Psoas muscle (tissue), 8 donors: ENCODE results near the gene BCAS4. TPM values are rescaled to one million over a fixed set of nuclear protein-coding genes. Genes with fewer than 3 reads are reported as not detected.

Source experiments
- ATAC-seq, 4 donors: fragments of 200-7000 bp; cut with Tn5 transposase; one replicate each; pipeline ENCODE4 v1.9.1; 2020; ENCODE audit warnings: moderate library complexity in 3 of 4, mild to moderate bottlenecking in 2 of 4
- DNase-seq, 2 donors: peaks; one replicate each; pipeline ENCODE4 v3.0.0-alpha.2; 2020
- H3K27ac ChIP-seq: fragments of 200-600 bp; one replicate; pipeline ENCODE4 v1.8.0; 2022
- H3K27me3 ChIP-seq, 3 donors: fragments of 200-600 bp in 1 of 3; one replicate each; pipeline versions ENCODE4 v1.6.1 to v1.8.0; 2013 to 2022; ENCODE audit warnings: low read length in 2 of 3, mild to moderate bottlenecking in 2 of 3, moderate library complexity in 1 of 3; ENCODE audit not compliant: insufficient read depth in 3 of 3
- H3K36me3 ChIP-seq, 2 donors: fragments of 200-600 bp in 1 of 2; one replicate each; pipeline versions ENCODE4 v1.6.1 to v1.8.0; 2013 to 2022; ENCODE audit warnings: low read depth in 1 of 2, mild to moderate bottlenecking in 1 of 2, moderate library complexity in 1 of 2; ENCODE audit not compliant: insufficient read depth in 1 of 2
- H3K4me1 ChIP-seq: fragments of 200-600 bp; one replicate; pipeline ENCODE4 v1.8.0; 2022
- H3K4me3 ChIP-seq: fragments of 200-600 bp; one replicate; pipeline ENCODE4 v1.8.0; 2022; ENCODE audit warnings: mild to moderate bottlenecking
- H3K9me3 ChIP-seq: fragments of 200-600 bp; one replicate; pipeline ENCODE4 v1.8.0; 2022
- CTCF ChIP-seq: fragments of 200-600 bp; IDR thresholded peaks from one replicate; pipeline ENCODE4 v1.8.0; 2022; ENCODE audit warnings: antibody characterized with exemption
- WGBS, 3 donors: extraction: QIAGEN DNeasy Blood & Tissue Kit; methylation state at CpG; one replicate each; pipeline versions ENCODE4 v1.1.6 to v1.1.7; 2013; 5-methylcytosine and 5-hydroxymethylcytosine counted together
- intact Hi-C, 2 donors: fragments of 100-400 bp; cut with DNase I; formaldehyde crosslinking; loops; one replicate each; pipeline versions ENCODE4 v1.11.0 to v1.14.2; 2022
- polyA plus RNA-seq, 3 donors: library from polyadenylated mRNA; stranded (reverse); fragments of 200-250 nt; gene quantifications; one replicate each; pipeline ENCODE4 v1.2.3, GENCODE V29; 2013
- total RNA-seq, 4 donors: library from RNA; stranded (reverse); fragmentation: NEBNext Ultra II Directional in 2 of 4; extraction: Animal tissue kit (Norgen Biotek cat#: 25700) in 2 of 4; gene quantifications; one replicate each; pipeline versions ENCODE4 v1.2.1 to v1.2.4, GENCODE V29; 2021 to 2023
- donor health status: healthy with polysubstance abuse.
- donor health status: DM: no; HTN: no; CAD: no; lungs with moderate emphysema.
- donor health status: Bipolar disorder and iron deficiency.
- donor health status: healthy.
- donor health status: DM: yes; HTN: yes; CAD: no.
- donor health status: DM: no; HTN: no; CAD: no.
- donor health status: DM: no; HTN: no; CAD: no.
- donor health status: DM: yes; HTN: yes; CAD: no.

BCAS4 gene
- total and polyA plus RNA-seq, 7 donors, result 0.24 to 1.9 (median 0.38) TPM

DNA sequence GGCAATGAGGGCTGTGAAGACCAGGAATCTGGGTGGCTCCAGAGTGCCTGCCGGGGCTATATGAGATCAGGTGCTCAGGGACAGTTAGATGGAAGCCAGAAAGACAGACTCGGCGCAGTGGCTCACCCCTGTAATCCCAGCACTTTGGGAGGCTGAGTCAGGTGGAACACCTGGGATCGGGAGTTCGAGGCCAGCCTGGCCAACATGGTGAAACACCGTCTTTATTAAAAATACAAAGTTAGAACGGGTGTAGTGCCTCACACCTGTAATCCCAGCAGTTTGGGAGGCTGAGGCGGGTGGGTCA lies 43.4 kb downstream of the BCAS4 start:
- no peak for TF ChIP-seq CTCF
- ATAC-seq (no peak), DNase-seq (no peak)
- Histone ChIP-seq H3K4me1 (no peaks in the 10 kb centered on the region), H3K9me3 (no peaks in the 10 kb centered on the region), H3K4me3 (no peak overlapping the region), H3K27me3 (no peaks in the 10 kb centered on the region), H3K36me3 (no peaks in the 10 kb centered on the region), H3K27ac (no peak overlapping the region)
- WGBS, 3 donors, result 89 to 94% (median 94%) methylated on average over 8 of the region's 8 CpGs
- intact Hi-C loops, result no loop called here

DNA sequence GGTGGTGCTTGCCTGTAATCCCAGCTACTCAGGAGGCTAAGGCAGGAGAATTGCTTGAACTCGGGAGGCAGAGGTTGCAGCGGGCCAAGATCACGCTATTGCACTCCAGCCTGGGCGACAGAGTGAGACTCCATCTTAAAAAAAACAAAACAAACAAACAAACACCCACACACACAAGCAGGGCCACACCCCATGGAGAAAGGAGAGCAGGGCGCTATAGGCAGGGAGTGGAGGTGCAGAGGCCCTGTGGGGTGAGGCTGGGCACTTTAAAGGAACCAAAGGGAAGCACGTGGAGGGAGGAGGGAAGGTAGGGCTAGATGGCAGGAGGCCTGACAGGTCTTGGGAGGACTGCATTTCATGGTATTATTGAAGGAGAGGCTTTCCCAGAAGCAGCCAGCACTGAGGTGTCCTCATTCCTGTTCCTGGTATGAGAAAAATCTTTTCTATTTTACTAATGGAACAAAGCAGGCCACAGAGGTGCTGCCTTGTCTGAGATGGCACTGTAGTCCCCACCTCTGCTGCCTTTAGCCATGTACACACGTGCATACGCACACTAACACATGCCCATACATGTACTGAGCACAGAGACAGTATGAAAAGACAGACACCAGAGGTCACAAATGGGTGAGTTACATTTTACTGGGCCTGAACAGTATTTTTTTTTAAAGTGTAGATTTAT lies 44.0 kb downstream of the BCAS4 start:
- H3K27ac ChIP-seq, result no peak overlapping the region
- ATAC-seq, result no peak
- no peaks in the 10 kb centered on the region for H3K36me3 ChIP-seq
- H3K4me1 ChIP-seq, result no peaks in the 10 kb centered on the region
- no peak for DNase-seq
- no peaks in the 10 kb centered on the region for H3K27me3 ChIP-seq
- intact Hi-C loops, result no loop called here
- WGBS, 3 donors, result 90 to 91% (median 90%) methylated on average over 8 of the region's 8 CpGs
- TF ChIP-seq CTCF, result no peak
- H3K9me3 ChIP-seq, result no peaks in the 10 kb centered on the region
- no peak overlapping the region for H3K4me3 ChIP-seq

GRCh38 chr20:50842821-50843220 lies 48.0 kb downstream of the BCAS4 start:
- H3K36me3 ChIP-seq, result no peaks in the 10 kb centered on the region
- DNase-seq, result no peak
- 96 to 98% (median 96%) methylated on average over 5 of the region's 5 CpGs for WGBS, 3 donors

DNA sequence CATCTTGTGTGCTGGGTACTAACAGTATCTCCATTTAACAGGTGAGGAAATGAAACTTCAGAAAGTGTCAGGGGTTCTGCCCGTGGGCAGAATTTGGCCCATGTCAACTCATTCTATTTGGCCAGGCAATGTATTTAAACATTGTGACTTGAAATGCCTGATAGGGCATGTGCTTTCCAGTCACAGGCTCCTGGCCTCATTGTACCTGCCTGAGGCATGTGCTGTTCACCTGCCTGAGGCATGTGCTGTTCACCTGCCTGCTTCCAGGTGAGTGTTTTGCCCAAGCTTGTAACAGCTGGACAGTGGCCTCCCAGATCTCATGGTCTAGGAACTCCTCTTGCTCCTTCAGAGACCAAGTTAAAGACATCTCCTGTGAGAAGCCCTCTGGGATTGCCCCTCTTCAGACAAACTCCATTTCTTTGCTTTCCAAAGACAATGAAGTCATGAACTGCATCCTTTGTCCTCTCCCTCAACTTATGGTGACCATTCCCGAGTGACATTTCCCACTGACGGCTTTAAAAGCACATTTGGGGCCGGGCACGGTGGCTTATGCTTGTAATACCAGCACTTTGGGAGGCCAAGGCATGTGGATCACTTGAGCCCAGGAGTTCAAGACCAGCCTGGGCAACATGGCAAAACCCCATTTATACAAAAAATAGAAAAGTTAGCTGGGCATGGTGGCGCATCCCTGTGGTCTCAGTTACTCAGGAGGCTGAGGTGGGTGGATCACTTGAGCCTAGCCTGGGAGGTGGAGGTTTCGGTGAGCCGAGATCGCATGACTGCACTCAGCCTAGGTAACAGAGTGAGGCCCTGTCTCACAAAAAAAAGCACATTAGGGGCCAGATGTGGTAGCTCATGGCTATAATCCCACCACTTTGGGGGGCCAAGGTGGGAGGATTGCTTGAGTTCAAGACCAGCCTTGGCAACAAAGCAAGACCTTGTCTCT lies 48.7 kb downstream of the BCAS4 start:
- ATAC-seq (no peak), DNase-seq (no peak)
- H3K9me3 ChIP-seq, result no peaks in the 10 kb centered on the region
- TF ChIP-seq CTCF, result no peak
- no peak overlapping the region for H3K27ac ChIP-seq
- intact Hi-C loops, result no loop called here
- H3K27me3 ChIP-seq, result no peaks in the 10 kb centered on the region
- no peaks in the 10 kb centered on the region for H3K36me3 ChIP-seq
- no peak overlapping the region for H3K4me3 ChIP-seq
- WGBS, 3 donors, result 87 to 91% (median 90%) methylated on average over 9 of the region's 9 CpGs
- no peaks in the 10 kb centered on the region for H3K4me1 ChIP-seq

More at GRCh38 chr20:50842821-50843220, 48.0 kb downstream of the BCAS4 start:
- no peaks in the 10 kb centered on the region for H3K9me3 ChIP-seq
- H3K4me3 ChIP-seq, result no peak overlapping the region
- TF ChIP-seq CTCF, result no peak
- ATAC-seq, result no peak
- H3K4me1 ChIP-seq, result no peaks in the 10 kb centered on the region
- no peak overlapping the region for H3K27ac ChIP-seq
- intact Hi-C loops, result no loop called here
- H3K27me3 ChIP-seq, result no peaks in the 10 kb centered on the region
